ENCODE data around the gene ZFP36L2.

The ZFP36L2 gene

DNA sequence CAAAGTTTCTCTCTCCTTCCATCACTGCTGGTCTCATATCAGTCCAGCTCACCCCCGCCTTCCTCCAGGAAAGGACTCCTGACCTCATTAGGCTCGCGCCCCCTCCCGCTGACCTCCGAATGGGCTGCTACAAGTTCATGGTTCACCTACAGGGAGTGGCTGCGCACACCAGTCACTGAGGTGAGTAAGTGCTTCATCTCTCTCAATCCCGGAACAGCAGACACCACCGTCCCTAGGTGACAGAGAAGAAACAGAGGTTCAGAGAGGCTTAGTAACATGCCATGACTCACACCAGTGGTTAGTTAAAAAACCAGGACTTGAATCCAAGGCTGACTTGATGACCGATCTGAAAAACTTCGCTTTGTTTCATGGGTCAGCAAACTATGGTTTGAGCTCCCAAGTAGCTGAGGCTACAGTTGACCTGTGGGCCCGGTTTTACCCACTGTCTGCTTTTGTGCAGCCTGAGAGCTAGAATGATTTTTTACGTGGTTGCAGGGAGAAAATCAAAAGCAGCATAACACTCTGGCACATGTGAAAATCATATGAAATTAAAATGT is 42.0 kb downstream of the ZFP36L2 start:
- peak; percentile 72 for DNase-seq

DNA sequence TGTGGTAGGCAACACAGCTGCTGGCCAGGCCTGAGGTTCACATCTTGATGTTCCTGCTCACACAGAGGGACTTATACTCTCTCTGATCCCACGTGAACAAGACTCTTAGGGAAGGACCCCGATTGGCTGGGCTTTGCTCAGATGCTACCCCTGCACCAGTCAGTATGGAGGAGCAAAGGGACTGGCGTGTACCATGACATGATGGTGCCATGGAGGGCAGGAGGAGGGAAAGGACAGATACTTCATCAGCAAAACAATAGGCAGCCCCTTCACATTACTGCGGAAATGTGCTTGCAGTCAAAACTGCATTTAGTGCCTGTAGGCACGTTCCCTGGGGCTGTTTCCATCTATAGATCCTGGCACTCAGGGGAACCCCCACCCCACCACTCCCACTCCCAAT is 42.7 kb downstream of the ZFP36L2 start:
- no peak for DNase-seq

DNA sequence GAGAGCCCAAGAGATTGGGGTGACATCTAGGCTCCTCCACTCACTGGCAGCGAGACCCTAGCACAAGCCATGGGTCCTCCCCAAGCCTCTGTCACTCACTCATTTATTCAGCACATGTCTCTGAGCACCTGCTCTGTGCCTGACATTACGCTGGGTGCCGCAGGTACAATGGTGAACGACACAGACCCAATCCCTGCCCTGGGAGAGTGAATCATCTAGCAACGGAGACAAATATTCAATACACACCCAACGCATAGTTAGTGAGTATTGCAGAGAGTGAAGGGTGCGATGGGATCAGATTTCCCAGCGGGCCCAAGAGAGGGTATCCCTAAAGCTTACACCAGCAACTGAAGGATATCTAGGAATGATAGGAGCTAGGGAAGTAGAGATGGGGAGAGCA is 45.5 kb downstream of the ZFP36L2 start:
- no peak for DNase-seq

DNA sequence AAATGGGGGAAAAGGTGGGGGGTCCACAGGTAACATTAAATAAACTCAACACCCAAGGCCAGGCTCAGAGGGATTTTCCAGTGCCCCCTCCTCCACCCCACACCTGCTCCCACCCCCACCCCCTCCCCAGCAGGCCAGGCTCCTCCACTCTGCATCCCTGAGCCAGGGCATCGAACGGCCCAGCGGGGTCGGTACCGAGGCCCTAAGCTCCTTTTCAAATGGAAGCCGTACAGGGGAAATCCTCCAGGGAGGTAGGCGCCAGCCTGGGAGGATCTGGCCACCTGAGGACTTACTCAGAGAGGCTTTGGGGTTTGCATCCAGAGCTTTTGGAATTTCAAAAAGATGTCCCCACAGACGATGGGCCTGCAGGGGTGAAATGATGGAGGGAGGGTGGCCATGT is 46.5 kb downstream of the ZFP36L2 start:
- DNase-seq = no peak

DNA sequence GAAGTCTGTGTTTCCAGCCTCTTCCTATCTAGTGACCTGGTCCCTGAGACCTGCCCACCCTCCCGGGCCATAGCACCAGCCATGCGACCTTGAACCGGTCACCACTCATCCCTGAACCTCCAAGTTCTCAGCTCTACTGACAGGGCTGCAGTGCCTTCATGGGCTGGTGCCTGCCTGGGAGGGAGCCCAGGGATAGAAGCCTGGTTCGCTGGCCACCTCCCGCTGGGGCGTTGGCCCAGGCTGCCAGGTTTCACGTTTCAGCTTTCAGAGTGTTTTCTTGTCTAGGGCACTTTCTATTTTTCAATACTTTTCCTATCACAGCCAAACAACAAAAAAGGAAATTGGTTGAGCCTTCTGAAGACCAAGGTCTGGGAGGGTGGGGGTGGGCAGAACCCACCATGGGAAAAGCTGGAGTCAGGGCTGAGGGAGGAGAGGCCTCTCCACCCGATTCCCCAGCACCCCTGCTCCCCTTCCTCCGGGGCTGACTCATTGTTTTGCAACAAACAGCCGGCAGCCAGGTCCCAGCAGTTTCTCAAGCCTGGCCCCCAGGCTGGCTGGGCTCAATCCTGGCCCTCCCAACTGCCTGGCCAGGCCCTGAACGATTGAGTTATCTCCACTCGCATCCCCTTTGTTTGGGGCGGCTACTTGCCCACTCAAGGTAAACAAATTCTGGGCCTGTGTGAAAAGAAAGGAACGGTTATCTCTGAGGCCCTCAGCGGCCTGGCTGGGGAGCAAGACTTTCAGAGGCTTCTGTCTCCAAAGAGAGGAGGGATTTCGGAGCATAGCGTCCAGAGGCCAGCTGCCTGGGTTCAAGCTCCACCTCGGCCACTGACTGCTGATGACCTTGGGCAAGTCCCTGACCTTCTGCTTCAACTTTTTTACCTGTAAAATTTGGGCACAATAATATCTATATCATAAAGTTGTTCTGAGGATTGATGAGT is 47.5 kb downstream of the ZFP36L2 start:
- DNase-seq = peak; percentile 74

DNA sequence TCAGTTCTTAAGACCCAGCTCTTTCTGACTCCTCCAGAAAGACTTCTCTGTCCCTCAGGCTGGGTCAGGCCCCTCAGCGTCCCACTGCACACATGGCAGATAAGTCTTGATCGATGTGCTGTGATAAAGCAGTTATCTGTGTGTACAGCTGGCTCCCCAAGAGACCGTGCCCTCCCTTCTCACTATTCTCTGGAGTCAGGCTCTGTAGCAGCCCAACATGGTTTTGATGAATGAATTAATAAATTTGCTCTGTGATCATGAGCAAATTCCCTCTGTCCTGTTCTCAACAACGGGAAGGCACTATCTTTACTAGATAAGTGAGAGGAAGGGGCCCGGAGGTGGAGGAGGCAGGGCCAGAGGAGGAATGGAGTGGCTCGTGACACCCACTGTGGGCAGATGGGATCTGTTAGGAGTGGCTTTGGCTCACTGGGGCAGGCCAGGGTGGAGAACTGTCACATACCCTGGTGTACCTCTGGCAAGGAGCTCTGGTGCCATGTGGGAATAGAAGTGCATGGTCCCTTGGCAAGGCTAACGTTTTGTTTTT is 48.3 kb downstream of the ZFP36L2 start:
- DNase-seq = no peak

DNA sequence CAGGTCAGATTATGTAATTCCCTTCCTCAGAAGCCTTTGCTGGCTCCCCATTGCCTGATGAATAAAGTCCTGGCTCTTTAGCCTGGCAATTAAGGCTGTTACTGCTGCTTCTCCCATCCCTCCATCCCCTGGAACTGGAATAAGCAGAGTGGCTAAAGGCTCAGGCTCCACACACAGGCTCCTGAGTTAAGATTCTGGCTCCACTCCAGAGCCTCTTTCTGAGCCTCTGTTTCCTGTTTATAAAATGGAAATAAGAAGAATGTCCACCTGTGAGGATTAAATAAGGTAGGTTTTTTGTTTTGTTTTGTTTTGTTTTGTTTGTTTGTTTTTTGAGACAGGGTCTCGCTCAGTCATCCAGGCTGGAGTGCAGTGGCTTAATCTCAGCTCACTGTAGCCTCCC is 50.0 kb downstream of the ZFP36L2 start:
- no peak for DNase-seq

DNA sequence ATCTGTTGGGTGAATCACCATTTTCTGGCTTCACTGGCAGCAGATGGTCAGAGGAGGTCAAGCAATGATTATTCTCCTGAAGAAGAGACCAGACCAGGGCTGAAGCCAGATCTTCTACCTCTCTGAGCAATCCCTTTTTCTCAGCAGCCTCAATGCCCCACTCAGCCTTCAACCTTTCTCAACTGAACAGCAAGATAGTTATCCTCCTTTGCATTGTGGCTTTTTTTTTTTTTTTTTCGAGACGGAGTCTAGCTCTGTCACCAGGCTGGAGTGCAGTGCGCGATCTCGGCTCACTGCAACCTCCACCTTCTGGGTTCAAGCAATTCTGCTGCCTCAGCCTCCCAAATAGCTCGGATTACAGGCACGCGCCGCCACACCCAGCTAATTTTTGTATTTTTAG is 50.5 kb downstream of the ZFP36L2 start:
- peak; percentile 59 for DNase-seq

DNA sequence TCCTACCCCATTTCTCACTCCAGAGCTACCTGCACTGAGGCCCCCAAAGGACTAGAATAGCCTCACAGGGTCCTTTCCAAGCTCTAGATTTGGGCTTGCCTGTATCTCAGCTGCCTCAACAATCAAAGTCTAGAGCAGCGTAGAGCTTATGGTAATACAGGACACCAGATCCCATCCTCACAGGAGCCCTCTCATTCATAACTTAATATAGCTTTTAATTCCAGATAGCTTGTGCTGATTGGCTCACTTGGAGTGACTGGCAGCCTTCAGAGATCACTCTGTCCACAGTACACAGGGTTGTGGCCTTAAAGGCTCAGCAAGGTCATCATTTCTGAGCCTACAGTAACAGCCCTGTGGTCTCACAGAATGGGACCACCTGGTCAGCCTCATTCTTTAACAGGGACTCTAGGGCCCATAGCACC is 51.4 kb downstream of the ZFP36L2 start:
- DNase-seq = no peak

DNA sequence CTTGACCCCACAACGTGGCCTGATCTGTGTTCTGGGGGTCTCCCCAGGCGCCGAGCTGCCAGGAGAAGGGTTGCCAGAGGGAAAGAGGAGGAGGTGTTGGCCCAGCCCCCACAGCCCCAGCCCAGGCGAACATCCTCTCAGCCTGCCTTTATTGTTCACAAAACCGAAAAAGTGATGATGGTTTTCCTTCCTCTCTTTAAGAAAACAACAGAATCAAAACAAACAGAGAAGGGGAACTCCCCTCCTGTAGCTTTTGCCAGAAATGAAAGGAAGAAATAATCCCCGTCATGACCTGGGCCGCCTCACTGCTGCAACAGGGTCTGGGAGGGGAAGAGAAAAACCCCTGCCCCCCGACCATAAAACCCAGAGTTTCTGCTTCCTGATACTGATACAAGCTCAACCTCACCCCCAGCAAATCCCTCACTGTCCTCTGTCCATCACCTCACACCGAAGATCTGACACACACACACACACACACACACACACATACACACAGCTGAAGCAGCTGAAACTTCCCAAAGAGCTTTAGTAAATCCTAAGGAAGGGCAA is 52.0 kb downstream of the ZFP36L2 start:
- peak; percentile 80 for DNase-seq

Data from CD4-positive, alpha-beta T cell treated with Interleukin-17A for 4 hours (primary cell).